Hepatocyte (in vitro differentiated cells): ENCODE data around the gene SOWAHA. TPM values are rescaled to one million over a fixed set of nuclear protein-coding genes. Genes with fewer than 3 reads are reported as not detected.

Source experiments
- DNase-seq: peaks from one replicate; pipeline ENCODE4 v3.0.0-alpha.2; 2016; ENCODE audit warnings: low spot score
- H2AFZ ChIP-seq: fragments of 200-600 bp; sonication (generic); 2 replicates; pipeline ENCODE4 v1.6.0; 2016; ENCODE audit warnings: antibody characterized with exemption, mild to moderate bottlenecking
- H3K27ac ChIP-seq: fragments of 200-600 bp; sonication (generic); 2 replicates; pipeline ENCODE4 v1.5.1; 2016; ENCODE audit warnings: mild to moderate bottlenecking
- H3K27me3 ChIP-seq: fragments of 200-600 bp; sonication (generic); 2 replicates; pipeline ENCODE4 v1.6.1; 2016
- H3K36me3 ChIP-seq: fragments of 200-600 bp; sonication (generic); replicated peaks from 2 replicates; pipeline ENCODE4 v1.5.1; 2016; ENCODE audit warnings: low read depth; ENCODE audit not compliant: insufficient read depth
- H3K4me1 ChIP-seq: fragments of 200-600 bp; sonication (generic); 2 replicates; pipeline ENCODE4 v1.5.1; 2016; ENCODE audit warnings: mild to moderate bottlenecking, moderate library complexity; ENCODE audit not compliant: insufficient read depth
- H3K4me2 ChIP-seq: fragments of 200-600 bp; sonication (generic); 2 replicates; pipeline ENCODE4 v1.6.0; 2016
- H3K4me3 ChIP-seq: fragments of 200-600 bp; sonication (generic); 2 replicates; pipeline ENCODE4 v1.5.1; 2016; ENCODE audit warnings: mild to moderate bottlenecking
- H3K79me2 ChIP-seq: fragments of 200-600 bp; sonication (generic); 2 replicates; pipeline ENCODE4 v1.6.0; 2017; ENCODE audit warnings: mild to moderate bottlenecking
- H3K9me2 ChIP-seq: fragments of 200-600 bp; sonication (generic); replicated peaks from 2 replicates; pipeline ENCODE4 v1.6.0; 2017; ENCODE audit warnings: mild to moderate bottlenecking; ENCODE audit not compliant: insufficient read depth
- H3K9me3 ChIP-seq: fragments of 200-600 bp; sonication (generic); 2 replicates; pipeline ENCODE4 v1.5.1; 2016; ENCODE audit warnings: low read depth, mild to moderate bottlenecking
- H4K20me1 ChIP-seq: fragments of 200-600 bp; sonication (generic); 2 replicates; pipeline ENCODE4 v1.6.0; 2016; ENCODE audit warnings: mild to moderate bottlenecking; ENCODE audit not compliant: insufficient read depth, poor library complexity, severe bottlenecking
- EZH2 ChIP-seq: fragments of 200-600 bp; sonication (generic); IDR thresholded peaks from 2 replicates; pipeline ENCODE4 v1.6.1; 2016; ENCODE audit warnings: antibody characterized with exemption, mild to moderate bottlenecking, borderline replicate concordance
- EZH2phosphoT487 ChIP-seq: fragments of 200-600 bp; sonication (generic); IDR thresholded peaks from one replicate; pipeline ENCODE4 v1.6.1; 2018; ENCODE audit warnings: antibody characterized with exemption, mild to moderate bottlenecking, low read depth, moderate library complexity; ENCODE audit not compliant: unreplicated experiment, severe bottlenecking
- WGBS: methylation state at CpG from one replicate; pipeline ENCODE4 v1.1.6; 2016; ENCODE audit warnings: low lambda C conversion rate; ENCODE audit errors: missing lambda C conversion rate; 5-methylcytosine and 5-hydroxymethylcytosine counted together
- polyA plus RNA-seq: library from polyadenylated mRNA; unstranded; fragments of >200 nt; fragmentation: Nextera tagmentation; extraction: Ambion mirVana; gene quantifications from 2 replicates; pipeline ENCODE4 v1.2.1, GENCODE V29; 2016
- total RNA-seq: library from RNA; depleted of rRNA; stranded (reverse); fragments of >200 nt; gene quantifications from 2 replicates; pipeline ENCODE4 v1.2.3, GENCODE V29; 2014
- TF ChIP-seq, protein P1 (sequence below): fragments of 200-600 bp; sonication (generic); IDR thresholded peaks from 2 replicates; pipeline ENCODE4 v1.5.1; 2016; ENCODE audit warnings: antibody characterized with exemption, mild to moderate bottlenecking; ENCODE audit not compliant: poor library complexity

SOWAHA gene
- total and polyA plus RNA-seq, 2 experiments from 2014 or later: 6.8 to 11.4 TPM

DNA sequence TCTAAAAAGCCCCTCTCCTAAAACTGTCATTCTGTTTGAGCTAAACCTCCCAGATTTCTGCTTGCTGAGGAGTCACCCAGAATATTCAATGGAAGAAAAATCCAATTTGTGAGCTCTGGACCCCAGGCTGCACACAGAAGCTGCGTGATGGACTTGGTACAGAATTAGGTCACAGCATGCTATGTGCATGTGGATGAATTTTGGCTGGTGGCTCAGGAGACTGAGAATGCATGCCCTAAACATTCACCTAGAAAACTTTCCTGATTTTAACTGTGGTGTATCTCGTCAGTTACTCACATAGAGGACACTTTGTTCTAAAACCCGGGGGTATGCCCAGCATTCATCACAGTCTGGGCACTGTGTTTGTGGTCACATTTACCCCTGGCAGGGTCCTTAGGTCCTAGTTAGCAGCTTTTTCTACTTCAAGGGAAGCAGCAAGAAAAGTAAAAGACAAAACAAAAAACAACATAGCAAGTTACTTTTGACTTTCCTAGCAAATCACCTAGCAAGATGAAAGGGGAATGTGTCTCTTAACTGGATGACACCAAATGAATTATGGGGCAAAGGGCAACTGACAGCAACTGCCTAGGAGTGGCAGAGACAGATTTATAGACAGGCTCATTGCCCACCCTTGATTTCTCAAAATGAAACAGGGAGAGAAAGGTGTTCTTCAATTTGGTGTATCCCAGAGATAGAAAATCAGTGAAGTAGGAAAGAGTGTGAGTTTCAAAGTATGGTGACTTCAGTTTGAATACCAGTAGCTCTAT is 25.6 kb downstream of the SOWAHA start:
- WGBS: 55% methylated on average over 3 of the region's 3 CpGs
- H2AFZ ChIP-seq: no peak overlapping the region
- no peaks in the 10 kb centered on the region for H4K20me1 ChIP-seq
- no peaks in the 10 kb centered on the region for H3K9me2 ChIP-seq
- no peak for DNase-seq
- peaks cover 31% of the 10 kb centered on the region for H3K4me1 ChIP-seq
- no peaks in the 10 kb centered on the region for H3K9me3 ChIP-seq
- H3K4me3 ChIP-seq: no peak overlapping the region
- H3K4me2 ChIP-seq: peak overlapping the region; percentile 3
- no peaks in the 10 kb centered on the region for H3K36me3 ChIP-seq
- TF ChIP-seq, protein P1, sequence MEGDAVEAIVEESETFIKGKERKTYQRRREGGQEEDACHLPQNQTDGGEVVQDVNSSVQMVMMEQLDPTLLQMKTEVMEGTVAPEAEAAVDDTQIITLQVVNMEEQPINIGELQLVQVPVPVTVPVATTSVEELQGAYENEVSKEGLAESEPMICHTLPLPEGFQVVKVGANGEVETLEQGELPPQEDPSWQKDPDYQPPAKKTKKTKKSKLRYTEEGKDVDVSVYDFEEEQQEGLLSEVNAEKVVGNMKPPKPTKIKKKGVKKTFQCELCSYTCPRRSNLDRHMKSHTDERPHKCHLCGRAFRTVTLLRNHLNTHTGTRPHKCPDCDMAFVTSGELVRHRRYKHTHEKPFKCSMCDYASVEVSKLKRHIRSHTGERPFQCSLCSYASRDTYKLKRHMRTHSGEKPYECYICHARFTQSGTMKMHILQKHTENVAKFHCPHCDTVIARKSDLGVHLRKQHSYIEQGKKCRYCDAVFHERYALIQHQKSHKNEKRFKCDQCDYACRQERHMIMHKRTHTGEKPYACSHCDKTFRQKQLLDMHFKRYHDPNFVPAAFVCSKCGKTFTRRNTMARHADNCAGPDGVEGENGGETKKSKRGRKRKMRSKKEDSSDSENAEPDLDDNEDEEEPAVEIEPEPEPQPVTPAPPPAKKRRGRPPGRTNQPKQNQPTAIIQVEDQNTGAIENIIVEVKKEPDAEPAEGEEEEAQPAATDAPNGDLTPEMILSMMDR: no peak
- TF ChIP-seq EZH2 (no peak), EZH2phosphoT487 (no peak)
- H3K27ac ChIP-seq: peak overlapping the region; percentile 86
- H3K79me2 ChIP-seq: no peaks in the 10 kb centered on the region
- no peaks in the 10 kb centered on the region for H3K27me3 ChIP-seq

DNA sequence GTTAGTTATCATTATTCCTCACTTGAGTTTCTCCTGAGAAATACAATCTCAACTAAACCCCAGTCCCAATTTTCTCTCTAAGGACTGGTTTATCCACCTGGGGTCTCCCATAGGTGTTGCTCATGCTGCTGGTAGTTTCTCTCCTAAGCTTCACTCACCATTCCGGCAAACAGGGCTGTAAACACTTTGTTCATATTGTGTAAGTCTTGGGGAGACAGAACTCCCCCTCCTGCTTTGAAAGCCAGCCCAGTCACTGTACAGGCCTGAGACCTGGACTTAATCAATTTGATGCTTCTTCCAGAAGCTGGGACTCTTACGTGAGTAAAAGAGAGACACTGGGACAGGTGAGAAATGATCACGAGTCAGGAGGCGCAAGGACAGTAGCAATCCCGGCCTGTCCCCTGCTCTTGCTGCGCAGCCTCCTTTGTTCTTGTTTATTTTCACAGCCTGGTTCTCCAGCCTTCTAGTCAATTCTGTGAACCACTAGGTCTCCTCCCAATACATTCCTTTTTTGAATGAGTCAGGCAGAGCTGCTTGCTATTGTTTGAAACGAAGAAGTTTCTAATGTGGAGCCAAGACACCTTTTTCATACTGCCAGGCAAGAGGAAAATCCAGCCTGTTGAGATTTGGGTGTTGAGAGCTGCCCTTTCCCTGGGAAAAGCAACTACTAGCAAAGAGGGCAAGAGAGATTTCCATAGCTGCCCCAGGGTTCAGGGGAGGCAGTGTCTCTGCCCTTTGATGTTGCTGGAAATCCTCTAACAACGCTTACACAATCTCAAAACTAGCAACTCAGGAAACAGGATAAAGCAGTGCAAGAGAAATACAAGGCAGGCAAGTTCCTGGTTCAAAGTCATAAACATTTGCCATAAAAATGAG is 26.6 kb downstream of the SOWAHA start:
- TF ChIP-seq EZH2phosphoT487: no peak
- TF ChIP-seq EZH2: no peak
- TF ChIP-seq, protein P1: no peak
- H3K4me2 ChIP-seq: peak overlapping the region; percentile 3

DNA sequence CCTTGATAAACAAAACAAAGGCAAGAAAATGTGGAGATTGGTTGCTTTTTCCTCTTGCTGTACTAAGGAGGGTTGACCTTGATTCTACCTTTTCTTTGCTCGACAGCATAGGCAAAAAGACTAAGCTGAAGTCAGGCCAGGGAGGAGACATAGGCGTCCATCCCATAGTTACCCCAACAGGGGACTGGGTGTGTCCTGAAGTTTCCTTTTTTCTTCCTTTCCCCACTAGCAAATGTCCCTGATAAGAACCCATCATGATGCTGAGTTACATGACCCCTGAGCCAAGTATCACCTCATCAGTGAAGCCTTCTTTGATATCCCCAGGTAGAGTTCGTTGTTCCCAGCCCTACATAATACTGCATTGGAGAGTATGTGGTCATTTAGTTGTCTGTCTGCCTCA is 27.2 kb downstream of the SOWAHA start:
- WGBS: 76% methylated on average over 3 of the region's 3 CpGs
- no peak overlapping the region for H3K4me3 ChIP-seq
- DNase-seq: no peak
- H3K9me3 ChIP-seq: no peaks in the 10 kb centered on the region
- no peaks in the 10 kb centered on the region for H3K36me3 ChIP-seq
- TF ChIP-seq EZH2 (no peak), EZH2phosphoT487 (no peak)
- TF ChIP-seq, protein P1: no peak
- no peaks in the 10 kb centered on the region for H3K79me2 ChIP-seq
- peak overlapping the region; percentile 86 for H3K27ac ChIP-seq
- no peaks in the 10 kb centered on the region for H4K20me1 ChIP-seq
- no peak overlapping the region for H3K4me2 ChIP-seq
- H3K9me2 ChIP-seq: no peaks in the 10 kb centered on the region
- no peak overlapping the region for H2AFZ ChIP-seq
- H3K4me1 ChIP-seq: peaks cover 31% of the 10 kb centered on the region
- H3K27me3 ChIP-seq: no peaks in the 10 kb centered on the region

More for the DNA sequence above, 26.6 kb downstream of the SOWAHA start:
- H3K4me3 ChIP-seq: no peak overlapping the region
- H3K36me3 ChIP-seq: no peaks in the 10 kb centered on the region
- no peaks in the 10 kb centered on the region for H3K9me2 ChIP-seq
- no peaks in the 10 kb centered on the region for H3K27me3 ChIP-seq
- 42% methylated on average over 8 of the region's 8 CpGs for WGBS
- peak; percentile 61 for DNase-seq
- H3K9me3 ChIP-seq: no peaks in the 10 kb centered on the region
- peak overlapping the region; percentile 86 for H3K27ac ChIP-seq
- H2AFZ ChIP-seq: peak overlapping the region; percentile 18
- H3K4me1 ChIP-seq: peaks cover 31% of the 10 kb centered on the region
- H4K20me1 ChIP-seq: no peaks in the 10 kb centered on the region
- no peaks in the 10 kb centered on the region for H3K79me2 ChIP-seq
